Activated CD4-positive, alpha-beta T cell treated with anti-CD3 and anti-CD28 coated beads, Interleukin-2, amount 10 ng/mL, durations not matched to agents 7 days and 5 days (primary cell): Measurements from ENCODE around the gene VMP1. TPM values are rescaled to one million over a fixed set of nuclear protein-coding genes. Genes with fewer than 3 reads are reported as not detected.
A peak's percentile ranks its signal among the peaks of the same experiment; 100 is the strongest.
"Not testable (repeated sequence)": the region's sequence is repeated elsewhere in the genome, so short reads cannot be mapped to it uniquely, and the experiment has no call there.

Source experiments
- CTCF ChIA-PET: fragments of 350-600 bp; sonication (Branson Sonifier 250); formaldehyde crosslinking; loops from one replicate; lab custom pipeline; 2021; ENCODE audit warnings: antibody characterized with exemption; lab: Charles Lee
- POLR2A ChIA-PET: fragments of 350-600 bp; sonication (Branson Sonifier 250); formaldehyde crosslinking; loops from one replicate; lab custom pipeline; 2021; ENCODE audit warnings: antibody characterized with exemption; lab: Charles Lee
- DNase-seq: peaks from one replicate; pipeline ENCODE4 v3.0.0-alpha.2; 2020
- H3K27ac Mint-ChIP-seq: one replicate; pipeline ENCODE4 v1.8.0; 2021; ENCODE audit warnings: mild to moderate bottlenecking, moderate library complexity, mixed read lengths
- H3K27me3 Mint-ChIP-seq: one replicate; pipeline ENCODE4 v1.8.0; 2021; ENCODE audit warnings: mixed read lengths
- H3K36me3 Mint-ChIP-seq: one replicate; pipeline ENCODE4 v1.8.0; 2021; ENCODE audit warnings: low read depth, mixed read lengths
- H3K4me1 Mint-ChIP-seq: one replicate; pipeline ENCODE4 v1.8.0; 2021; ENCODE audit warnings: mixed read lengths
- H3K4me3 Mint-ChIP-seq: one replicate; pipeline ENCODE4 v1.8.0; 2021; ENCODE audit warnings: mild to moderate bottlenecking, moderate library complexity, mixed read lengths
- H3K9me3 Mint-ChIP-seq: one replicate; pipeline ENCODE4 v1.8.0; 2021; ENCODE audit warnings: mixed read lengths
- total RNA-seq, 2 experiments: library from RNA; stranded (reverse); gene quantifications; one replicate each; pipeline ENCODE4 v1.2.3, GENCODE V29; 2021

The VMP1 gene
- total RNA-seq, 2 experiments from 2014 or later, result 194 to 213 TPM

DNA sequence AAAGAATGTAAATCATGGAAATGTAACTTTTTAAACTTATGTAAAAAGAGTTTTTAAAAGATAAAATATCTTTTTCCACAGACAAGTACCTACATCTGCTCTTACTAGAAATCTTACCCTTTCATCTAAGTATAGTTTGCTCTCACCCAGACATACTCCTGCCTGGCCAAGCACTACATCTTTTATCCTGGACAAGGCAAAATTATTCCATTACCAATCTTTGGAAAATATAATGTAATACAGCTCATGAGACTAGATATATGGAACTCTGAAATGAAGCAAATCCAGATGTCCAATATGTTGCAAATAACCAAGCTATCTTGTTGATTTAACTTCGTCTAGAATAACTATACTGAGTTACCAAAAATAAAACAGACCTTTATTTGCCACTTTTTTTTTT, 50.0 kb downstream of the VMP1 start:
- no peak for DNase-seq
- Mint-ChIP-seq H3K4me3 (no peak overlapping the region), H3K27ac (peak overlapping the region; percentile 15), H3K4me1 (peaks cover 66% of the 10 kb centered on the region), H3K27me3 (no peaks in the 10 kb centered on the region), H3K9me3 (peaks cover 11% of the 10 kb centered on the region), H3K36me3 (peaks cover 46% of the 10 kb centered on the region)
- POLR2A ChIA-PET, result no interaction called here
- CTCF ChIA-PET, result interaction anchor here (0.6 to 1.3 kb wide), 5 partner anchors 22 to 119 kb away, joined by 3 to 4 read pairs (median 3); no protein-coding TSS in a partner anchor

DNA sequence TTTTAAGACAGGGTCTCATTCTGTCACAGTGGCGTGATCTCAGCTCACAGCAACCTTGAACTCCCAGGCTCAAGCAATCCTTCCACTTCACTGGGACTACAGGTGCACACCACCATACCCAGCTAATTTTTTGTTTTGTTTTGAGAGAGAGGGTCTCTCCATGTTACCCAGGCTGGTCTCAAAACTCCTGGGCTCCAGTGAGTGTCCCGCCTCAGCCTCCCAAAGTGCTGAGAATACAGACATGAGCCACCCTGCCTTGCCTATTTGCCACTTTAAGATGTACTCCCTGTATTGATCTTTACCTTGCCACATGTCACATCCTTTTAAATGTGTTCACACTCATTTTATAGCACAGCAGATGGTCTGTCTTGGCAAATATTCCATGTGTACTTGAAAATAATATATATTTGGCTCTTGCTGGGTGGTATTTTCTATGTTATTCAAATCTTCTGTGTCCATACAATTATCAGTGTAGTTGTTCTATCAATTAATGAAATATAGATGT, 50.5 kb downstream of the VMP1 start:
- peak overlapping the region; percentile 51 for H3K27ac Mint-ChIP-seq
- H3K27me3 Mint-ChIP-seq, result no peaks in the 10 kb centered on the region
- CTCF ChIA-PET, result interaction anchor here (0.6 to 2.5 kb wide), 6 partner anchors 13 to 119 kb away, joined by 3 to 7 read pairs (median 3); no protein-coding TSS in a partner anchor
- DNase-seq, result no peak
- H3K9me3 Mint-ChIP-seq, result peaks cover 11% of the 10 kb centered on the region
- POLR2A ChIA-PET, result no interaction called here
- H3K4me3 Mint-ChIP-seq, result no peak overlapping the region
- H3K36me3 Mint-ChIP-seq, result peaks cover 47% of the 10 kb centered on the region
- H3K4me1 Mint-ChIP-seq, result peaks cover 68% of the 10 kb centered on the region

DNA sequence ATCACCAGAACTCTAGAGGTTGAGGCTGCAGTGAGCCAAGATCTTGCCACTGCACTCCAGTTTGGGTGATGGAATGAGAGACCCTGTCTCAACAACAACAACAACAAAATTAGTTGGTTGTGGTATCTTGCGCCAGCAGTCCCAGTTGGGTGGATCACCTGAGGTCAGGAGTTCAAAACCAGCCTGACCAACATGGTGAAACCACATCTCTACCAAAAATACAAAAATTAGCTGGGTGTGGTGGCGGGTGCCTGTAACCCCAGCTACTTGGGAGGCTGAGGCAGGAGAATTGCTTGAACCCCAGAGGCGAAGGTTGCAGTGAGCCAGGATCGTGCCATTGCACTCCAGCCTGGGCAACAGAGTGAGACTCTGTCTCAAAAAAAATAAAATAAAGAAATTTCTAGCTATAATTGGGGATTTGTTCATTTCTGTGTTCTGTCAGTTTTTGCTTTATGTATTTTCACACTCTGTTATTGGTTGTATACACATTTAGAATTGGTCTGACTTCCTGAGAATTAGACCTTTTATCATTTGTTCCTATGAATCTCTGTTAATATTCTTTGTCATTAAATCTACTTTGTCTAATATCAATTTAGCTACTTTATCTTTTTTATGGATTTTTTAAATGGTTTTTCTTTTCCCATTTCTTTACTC, 51.7 kb downstream of the VMP1 start:
- Mint-ChIP-seq H3K4me1 (peaks cover 66% of the 10 kb centered on the region), H3K36me3 (peaks cover 49% of the 10 kb centered on the region), H3K9me3 (peaks cover 11% of the 10 kb centered on the region)
- H3K27ac Mint-ChIP-seq, H3K4me3 Mint-ChIP-seq, DNase-seq, H3K27me3 Mint-ChIP-seq: not testable (repeated sequence)
- CTCF ChIA-PET, result interaction anchor here (0.6 to 2.5 kb wide), 7 partner anchors 12 to 447 kb away, joined by 3 to 7 read pairs (median 3); no protein-coding TSS in a partner anchor
- POLR2A ChIA-PET, result interaction anchor here (0.6 kb wide), 1 partner anchor 36 kb away, joined by 3 read pairs; no protein-coding TSS in a partner anchor

DNA sequence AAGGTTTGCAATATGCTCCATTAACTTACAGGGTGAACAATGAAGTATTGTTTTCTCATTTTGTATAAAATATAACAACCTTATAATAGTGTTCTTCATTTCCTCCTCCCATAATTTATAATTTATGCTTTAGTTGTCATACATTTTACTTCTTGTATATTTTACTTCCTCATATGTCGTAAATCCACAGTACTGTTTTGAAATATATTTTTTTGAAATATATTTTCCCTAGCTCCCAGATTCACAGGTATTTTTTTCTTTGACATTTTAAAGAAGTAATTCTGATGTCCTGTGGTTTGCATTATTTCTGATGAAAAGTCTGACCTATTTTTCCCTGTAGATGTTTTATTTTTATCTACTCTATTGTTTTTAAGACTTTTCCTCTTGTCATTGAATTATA, 52.7 kb downstream of the VMP1 start:
- CTCF ChIA-PET, result interaction anchor here (0.6 to 3.1 kb wide), 10 partner anchors 11 to 699 kb away, joined by 3 to 11 read pairs (median 4); no protein-coding TSS in a partner anchor
- POLR2A ChIA-PET, result no interaction called here
- Mint-ChIP-seq H3K36me3 (peaks cover 57% of the 10 kb centered on the region), H3K9me3 (peaks cover 14% of the 10 kb centered on the region), H3K27ac (peak overlapping the region; percentile 54), H3K4me3 (no peak overlapping the region), H3K4me1 (peaks cover 64% of the 10 kb centered on the region), H3K27me3 (no peaks in the 10 kb centered on the region)
- no peak for DNase-seq

DNA sequence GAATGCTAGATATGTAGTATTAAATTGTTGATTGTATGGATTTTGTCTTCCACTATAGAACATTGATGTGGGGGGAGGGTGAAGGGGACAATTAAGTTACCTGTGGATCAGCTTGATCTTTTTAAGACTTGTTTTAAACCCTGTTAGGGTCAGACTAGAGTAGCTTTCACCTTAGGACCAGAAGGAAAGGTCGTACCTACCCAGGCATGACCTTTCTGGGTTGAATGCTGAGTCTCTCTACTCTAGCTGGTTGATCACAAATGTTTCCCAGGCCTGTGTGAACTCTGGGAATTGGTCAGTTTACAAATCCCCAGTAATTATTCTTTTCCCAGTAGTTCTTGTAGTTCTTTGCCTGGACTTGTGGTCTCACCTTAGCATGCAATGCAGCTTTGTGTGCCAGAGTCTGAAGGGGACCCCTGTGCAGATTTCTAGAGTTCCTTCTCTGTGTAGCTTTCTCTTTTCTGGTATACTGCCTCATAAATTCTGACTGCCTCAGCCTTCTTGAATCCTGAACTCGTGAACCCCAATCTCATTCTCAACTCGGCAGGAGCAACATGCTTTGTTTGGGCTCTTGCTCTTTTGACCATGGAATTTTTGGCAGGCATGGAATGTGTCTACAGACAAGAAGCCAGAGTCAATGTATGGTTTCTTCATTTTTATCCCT, 54.1 kb downstream of the VMP1 start:
- ChIA-PET CTCF (interaction anchor here (0.6 to 3.1 kb wide), 7 partner anchors 8 to 81 kb away, joined by 3 to 11 read pairs (median 4); no protein-coding TSS in a partner anchor), POLR2A (interaction anchor here (0.5 to 2.0 kb wide), 7 partner anchors 9 to 82 kb away, joined by 3 to 10 read pairs (median 4); no protein-coding TSS in a partner anchor)
- Mint-ChIP-seq H3K4me1 (peaks cover 61% of the 10 kb centered on the region), H3K27ac (peak overlapping the region; percentile 78), H3K9me3 (peaks cover 17% of the 10 kb centered on the region), H3K36me3 (peaks cover 60% of the 10 kb centered on the region), H3K4me3 (no peak overlapping the region), H3K27me3 (no peaks in the 10 kb centered on the region)
- no peak for DNase-seq

DNA sequence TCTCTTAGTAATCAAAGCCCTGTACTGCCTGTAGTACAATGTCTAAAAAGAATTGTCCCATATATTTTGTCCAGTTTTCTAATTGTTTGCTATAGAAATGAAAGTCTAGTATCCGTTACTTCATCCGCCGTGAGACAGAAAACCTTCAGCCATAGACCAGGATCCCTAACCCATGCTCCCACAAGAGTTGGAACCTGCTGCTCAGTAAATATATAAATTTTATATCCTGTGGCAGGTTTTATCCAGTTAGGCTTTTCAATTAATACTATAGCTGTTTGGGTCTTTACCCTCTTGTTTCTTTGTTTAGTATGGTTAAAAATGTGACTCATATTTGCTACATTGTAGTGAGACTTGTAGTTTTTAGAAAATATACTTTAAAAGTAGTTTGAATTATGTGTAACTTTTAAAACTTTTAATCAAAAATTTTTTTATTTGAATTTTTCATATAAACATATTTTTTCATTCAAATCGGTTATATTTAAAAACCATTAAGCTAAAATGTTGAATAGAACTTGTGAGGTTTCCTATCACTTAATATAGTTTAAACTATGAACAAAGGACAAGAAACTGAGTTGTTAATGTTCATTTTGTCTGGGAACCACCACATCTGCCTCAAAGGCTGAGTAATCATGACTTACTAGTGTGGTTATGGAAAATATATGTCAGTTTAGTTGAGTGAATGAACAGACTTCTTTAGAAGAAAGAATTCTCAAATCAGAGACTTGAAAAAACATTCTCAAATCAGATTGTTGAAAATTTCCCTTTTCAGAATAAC, 54.8 kb downstream of the VMP1 start:
- Mint-ChIP-seq H3K4me3 (no peak overlapping the region), H3K36me3 (peaks cover 66% of the 10 kb centered on the region), H3K4me1 (peaks cover 62% of the 10 kb centered on the region), H3K9me3 (peaks cover 17% of the 10 kb centered on the region), H3K27me3 (no peaks in the 10 kb centered on the region), H3K27ac (peak overlapping the region; percentile 86)
- CTCF ChIA-PET, result interaction anchor here (0.6 to 3.1 kb wide), 11 partner anchors 8 to 98 kb away, joined by 3 to 11 read pairs (median 4); no protein-coding TSS in a partner anchor
- POLR2A ChIA-PET, result interaction anchor here (0.5 to 2.0 kb wide), 7 partner anchors 10 to 81 kb away, joined by 3 to 10 read pairs (median 5); no protein-coding TSS in a partner anchor
- no peak for DNase-seq

DNA sequence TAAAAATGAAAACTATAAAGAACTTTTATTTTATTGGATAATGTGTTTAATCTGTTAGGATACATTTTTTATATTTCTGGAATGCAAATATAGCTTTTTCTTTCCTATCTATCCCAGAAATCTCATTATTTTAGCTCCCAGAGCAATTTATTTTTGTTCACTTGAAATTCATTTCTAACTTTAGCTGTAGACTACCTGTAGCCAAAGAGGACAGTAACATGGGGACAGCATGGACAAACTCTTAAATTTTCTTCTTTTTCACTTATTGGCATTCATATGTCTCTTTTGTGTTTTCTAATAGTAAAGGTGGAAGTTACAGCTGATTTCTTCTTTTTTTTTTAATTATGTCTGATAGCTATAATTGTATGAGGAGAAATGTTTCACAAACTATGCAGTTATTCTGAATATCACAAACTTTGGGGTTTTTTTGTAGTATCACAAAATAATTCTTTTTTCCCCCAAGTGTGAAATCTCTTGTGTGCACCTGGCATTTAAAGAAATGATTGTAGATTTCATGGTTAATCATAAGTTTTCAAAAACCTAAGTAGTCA, 55.4 kb downstream of the VMP1 start:
- H3K9me3 Mint-ChIP-seq, result peaks cover 17% of the 10 kb centered on the region
- H3K27me3 Mint-ChIP-seq, result no peaks in the 10 kb centered on the region
- DNase-seq, result no peak
- ChIA-PET CTCF (interaction anchor here (0.8 to 3.1 kb wide), 7 partner anchors 8 to 97 kb away, joined by 3 to 11 read pairs (median 4); no protein-coding TSS in a partner anchor), POLR2A (interaction anchor here (1.0 to 2.0 kb wide), 3 partner anchors 23 to 77 kb away, joined by 3 to 10 read pairs (median 5); no protein-coding TSS in a partner anchor)
- H3K4me1 Mint-ChIP-seq, result peaks cover 59% of the 10 kb centered on the region
- H3K27ac Mint-ChIP-seq, result peak overlapping the region; percentile 86
- peaks cover 65% of the 10 kb centered on the region for H3K36me3 Mint-ChIP-seq
- peak overlapping the region; percentile 40 for H3K4me3 Mint-ChIP-seq

DNA sequence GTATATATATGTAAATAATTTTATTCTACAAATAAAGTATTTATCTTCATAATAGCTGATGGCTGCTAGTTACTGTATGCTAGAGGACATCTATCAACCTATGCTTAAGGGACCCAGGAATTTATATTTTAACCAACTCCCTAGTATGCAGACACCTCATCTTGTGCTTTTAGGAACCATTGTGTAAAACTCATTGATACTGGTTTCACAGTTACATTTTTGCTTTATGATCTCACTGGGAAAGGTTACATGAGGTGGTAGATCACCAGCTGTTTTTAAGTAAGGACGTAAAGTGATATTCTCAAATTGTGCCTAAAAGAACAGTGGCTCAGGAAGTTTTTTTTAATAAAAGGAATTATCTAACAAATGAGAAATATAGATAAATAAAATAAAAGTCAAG, 56.4 kb downstream of the VMP1 start:
- Mint-ChIP-seq H3K4me1 (peaks cover 55% of the 10 kb centered on the region), H3K36me3 (peaks cover 63% of the 10 kb centered on the region), H3K27me3 (no peaks in the 10 kb centered on the region), H3K4me3 (no peak overlapping the region), H3K27ac (no peak overlapping the region), H3K9me3 (peaks cover 17% of the 10 kb centered on the region)
- no peak for DNase-seq
- ChIA-PET CTCF (interaction anchor here (0.5 to 2.3 kb wide), 7 partner anchors 9 to 96 kb away, joined by 3 to 13 read pairs (median 4); no protein-coding TSS in a partner anchor), POLR2A (interaction anchor here (0.7 to 2.0 kb wide), 5 partner anchors 16 to 80 kb away, joined by 3 to 10 read pairs (median 5); no protein-coding TSS in a partner anchor)

DNA sequence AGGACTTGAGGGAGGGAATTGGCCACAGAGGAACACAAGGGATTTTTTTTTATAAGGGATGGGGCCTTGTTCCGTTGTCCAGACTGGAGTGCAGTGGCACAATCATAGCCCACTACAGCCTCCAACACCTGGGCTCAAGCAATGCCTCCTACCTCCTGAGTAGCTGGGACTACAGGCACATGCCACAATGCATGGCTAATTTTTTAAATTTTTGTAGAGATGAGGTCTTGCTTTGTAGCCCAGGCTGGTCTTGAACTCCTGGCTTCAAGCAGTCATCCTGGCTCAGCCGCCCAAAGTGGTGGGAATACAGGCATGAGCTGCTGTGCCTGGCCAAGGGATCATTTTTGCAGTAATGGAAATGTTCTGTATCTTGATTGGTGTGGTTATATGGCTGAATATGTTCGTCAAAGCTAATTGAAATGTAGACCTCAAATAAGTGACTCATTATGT, 56.9 kb downstream of the VMP1 start:
- CTCF ChIA-PET, result interaction anchor here (1.0 to 2.3 kb wide), 5 partner anchors 10 to 63 kb away, joined by 3 to 13 read pairs (median 4); no protein-coding TSS in a partner anchor
- POLR2A ChIA-PET, result interaction anchor here (0.7 to 1.6 kb wide), 4 partner anchors 15 to 1420 kb away, joined by 3 to 9 read pairs (median 4); no protein-coding TSS in a partner anchor
- H3K27ac Mint-ChIP-seq, result peak overlapping the region; percentile 75
- H3K9me3 Mint-ChIP-seq, result peaks cover 16% of the 10 kb centered on the region
- no peak overlapping the region for H3K4me3 Mint-ChIP-seq
- H3K36me3 Mint-ChIP-seq, result peaks cover 60% of the 10 kb centered on the region
- H3K4me1 Mint-ChIP-seq, result peaks cover 55% of the 10 kb centered on the region
- no peak for DNase-seq
- H3K27me3 Mint-ChIP-seq, result no peaks in the 10 kb centered on the region

DNA sequence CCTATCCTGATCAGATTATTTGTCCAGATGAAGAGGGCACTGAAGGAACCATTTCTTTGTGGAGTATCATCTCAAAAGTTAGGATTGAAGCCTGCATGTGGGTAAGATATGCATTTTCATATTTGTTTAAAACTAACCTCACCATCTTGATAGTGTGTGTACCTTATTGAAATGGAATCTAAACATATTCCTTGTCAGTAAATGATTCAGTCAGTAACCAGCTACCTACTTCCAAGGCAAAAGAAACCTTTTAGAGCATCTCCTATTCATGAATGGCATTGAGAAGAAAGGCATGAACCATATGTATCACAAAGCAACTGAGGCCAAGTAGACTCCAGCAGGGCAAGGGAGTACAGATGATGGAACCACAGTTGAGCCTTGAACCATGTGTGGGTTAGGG, 57.6 kb downstream of the VMP1 start:
- peaks cover 11% of the 10 kb centered on the region for H3K9me3 Mint-ChIP-seq

DNA sequence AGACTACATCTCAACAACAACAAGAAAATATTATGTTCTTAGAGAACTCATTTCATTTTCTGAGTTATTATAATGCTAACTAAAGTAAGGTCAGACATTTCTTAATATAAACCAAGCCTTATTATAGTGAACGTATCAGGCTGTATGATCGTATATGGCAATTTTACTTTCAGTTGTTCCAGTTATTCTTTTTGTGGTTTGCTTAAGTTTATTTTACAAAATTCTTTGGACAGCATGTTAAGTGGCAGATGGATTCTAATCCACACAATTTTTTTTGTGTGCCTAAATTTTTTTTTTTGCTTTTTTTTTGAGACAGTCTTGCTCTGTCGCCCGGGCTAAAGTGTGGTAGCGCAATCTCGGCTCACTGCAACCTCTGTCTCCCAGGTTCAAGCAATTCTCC, 59.0 kb downstream of the VMP1 start:
- peaks cover 6% of the 10 kb centered on the region for H3K9me3 Mint-ChIP-seq
- no peak overlapping the region for H3K4me3 Mint-ChIP-seq
- peaks cover 41% of the 10 kb centered on the region for H3K36me3 Mint-ChIP-seq
- ChIA-PET POLR2A (no interaction called here), CTCF (no interaction called here)
- no peak overlapping the region for H3K27ac Mint-ChIP-seq
- no peaks in the 10 kb centered on the region for H3K27me3 Mint-ChIP-seq
- H3K4me1 Mint-ChIP-seq, result peaks cover 54% of the 10 kb centered on the region
- no peak for DNase-seq

More for the DNA sequence above, 57.6 kb downstream of the VMP1 start:
- Mint-ChIP-seq H3K27ac (no peak overlapping the region), H3K36me3 (peaks cover 53% of the 10 kb centered on the region), H3K4me1 (peaks cover 54% of the 10 kb centered on the region), H3K4me3 (no peak overlapping the region), H3K27me3 (no peaks in the 10 kb centered on the region)
- no peak for DNase-seq
- ChIA-PET POLR2A (interaction anchor here (0.7 to 1.6 kb wide), 3 partner anchors 15 to 1420 kb away, joined by 3 to 4 read pairs (median 3); no protein-coding TSS in a partner anchor), CTCF (interaction anchor here (1.0 to 2.3 kb wide), 4 partner anchors 9 to 58 kb away, joined by 3 to 13 read pairs (median 4); no protein-coding TSS in a partner anchor)
